Vagina (tissue), 2 donors: ENCODE results near the gene WNK3.

ENCODE experiments used
- CTCF ChIP-seq, 3 experiments: fragments of 450-650 bp in 2 of 3; fragments of 200-600 bp in 1 of 3; sonication (generic) in 1 of 3; IDR thresholded peaks; one replicate each; pipeline ENCODE4 v1.5.1; 2017 to 2019; ENCODE audit warnings: antibody characterized with exemption in 3 of 3, mild to moderate bottlenecking in 2 of 3, moderate library complexity in 2 of 3
- POLR2A ChIP-seq, 2 donors: fragments of 450-650 bp; IDR thresholded peaks; one replicate each; pipeline ENCODE4 v1.6.1; 2017; ENCODE audit warnings: antibody characterized with exemption in 2 of 2, mild to moderate bottlenecking in 2 of 2, moderate library complexity in 2 of 2
- POLR2AphosphoS5 ChIP-seq, 2 donors: sonication (generic); formaldehyde crosslinking; IDR thresholded peaks; one replicate each; pipeline ENCODE4 v1.9.0; 2017; ENCODE audit warnings: antibody characterized with exemption in 2 of 2, mild to moderate bottlenecking in 2 of 2, low read depth in 1 of 2; ENCODE audit not compliant: insufficient read depth in 1 of 2

GRCh38 chrX:54407266-54407665, 49.4 kb upstream of the WNK3 start:
- TF ChIP-seq CTCF (IDR thresholded peaks at IDR 0.05): no peak
- TF ChIP-seq POLR2A (IDR thresholded peaks at IDR 0.05): no peak
- no peak for TF ChIP-seq POLR2AphosphoS5 (IDR thresholded peaks at IDR 0.05; ENCODE audit: insufficient read depth in 1 of 2, low read depth in 1 of 2)
